ENCODE data around the gene DOK1. TPM values are rescaled to one million over a fixed set of nuclear protein-coding genes. Genes with fewer than 3 reads are reported as not detected.

DOK1 gene
- total and polyA plus RNA-seq, 7 donors, result 16.1 to 24.9 (median 18.2) TPM

GRCh38 chr2:74546004-74546403 lies 8.5 kb upstream of the DOK1 start:
- intact Hi-C loops (cut with DNase I), result no loop called here
- peaks cover 0 to 17% (median 11%) of the 10 kb centered on the region in 4 donors for H3K4me1 ChIP-seq
- no peak overlapping the region for H3K27ac ChIP-seq
- TF ChIP-seq EP300 (IDR thresholded peaks at IDR 0.05), result no peak
- TF ChIP-seq CTCF (IDR thresholded peaks at IDR 0.05), result no peak
- TF ChIP-seq POLR2AphosphoS5 (IDR thresholded peaks at IDR 0.05), result no peak
- no peak for TF ChIP-seq POLR2A (IDR thresholded peaks at IDR 0.05)
- H3K36me3 ChIP-seq, result no peaks in the 10 kb centered on the region
- H3K9me3 ChIP-seq, result no peaks in the 10 kb centered on the region
- H3K4me3 ChIP-seq, result no peak overlapping the region
- no peaks in the 10 kb centered on the region for H3K27me3 ChIP-seq
- 91 to 92% methylated on average over 3 of the region's 3 CpGs for WGBS, 2 donors
- no peak for DNase-seq

- intact Hi-C loops (cut with DNase I), result loop anchor here (2.0 kb wide), 1 partner anchor 18 kb away; no protein-coding TSS in a partner anchor
- Histone ChIP-seq H3K9me3 (no peaks in the 10 kb centered on the region), H3K27me3 (no peaks in the 10 kb centered on the region), H3K36me3 (no peaks in the 10 kb centered on the region), H3K4me1 (peaks cover 0 to 22% (median 17%) of the 10 kb centered on the region in 4 donors), H3K27ac (peak overlapping the region; percentile 70 to 81 (median 74)), H3K4me3 (peak overlapping the region; percentile 39 to 61 (median 58))
- WGBS, 2 donors, result 12 to 25% methylated on average over 26 of the region's 26 CpGs
- DNase-seq, result no peak
- TF ChIP-seq POLR2A (IDR thresholded peaks at IDR 0.05) (no peak), CTCF (IDR thresholded peaks at IDR 0.05) (no peak), POLR2AphosphoS5 (IDR thresholded peaks at IDR 0.05) (no peak), EP300 (IDR thresholded peaks at IDR 0.05) (no peak)
Measured at GRCh38 chr2:74548285-74548899, 6.1 kb upstream of the DOK1 start.

- TF ChIP-seq CTCF (IDR thresholded peaks at IDR 0.05), result no peak
- peak in 2 of 4 donors; percentile 42 to 45 for TF ChIP-seq POLR2AphosphoS5 (IDR thresholded peaks at IDR 0.05)
- TF ChIP-seq POLR2A (IDR thresholded peaks at IDR 0.05), result no peak
Measured at GRCh38 chr2:74548900-74549826, 5.4 kb upstream of the DOK1 start.

GRCh38 chr2:74550231-74550630 lies 4.3 kb upstream of the DOK1 start:
- WGBS, 2 donors, result 90 to 93% methylated on average over 7 of the region's 7 CpGs
- Histone ChIP-seq H3K4me3 (no peak overlapping the region), H3K36me3 (no peaks in the 10 kb centered on the region), H3K9me3 (no peaks in the 10 kb centered on the region), H3K27ac (no peak overlapping the region), H3K4me1 (peaks cover 0 to 28% (median 22%) of the 10 kb centered on the region in 4 donors), H3K27me3 (no peaks in the 10 kb centered on the region)
- intact Hi-C loops (cut with DNase I), result no loop called here
- DNase-seq, result no peak
- TF ChIP-seq POLR2AphosphoS5 (IDR thresholded peaks at IDR 0.05) (no peak), EP300 (IDR thresholded peaks at IDR 0.05) (no peak), POLR2A (IDR thresholded peaks at IDR 0.05) (no peak)

More at GRCh38 chr2:74548900-74549826, 5.4 kb upstream of the DOK1 start:
- DNase-seq, result peak; percentile 83
- peaks cover 0 to 26% (median 20%) of the 10 kb centered on the region in 4 donors for H3K4me1 ChIP-seq
- WGBS, 2 donors, result 2 to 3% methylated on average over 85 of the region's 85 CpGs
- H3K27me3 ChIP-seq, result no peaks in the 10 kb centered on the region
- intact Hi-C loops (cut with DNase I), result loop anchor here (2.0 kb wide), 1 partner anchor 18 kb away; no protein-coding TSS in a partner anchor
- H3K4me3 ChIP-seq, result peak overlapping the region; percentile 39 to 61 (median 58)
- H3K27ac ChIP-seq, result peak overlapping the region; percentile 70 to 81 (median 74)
- H3K36me3 ChIP-seq, result no peaks in the 10 kb centered on the region
- H3K9me3 ChIP-seq, result no peaks in the 10 kb centered on the region

GRCh38 chr2:74551530-74551929 lies 3.0 kb upstream of the DOK1 start:
- Histone ChIP-seq H3K9me3 (no peaks in the 10 kb centered on the region), H3K4me1 (peaks cover 0 to 37% (median 26%) of the 10 kb centered on the region in 4 donors), H3K27ac (no peak overlapping the region), H3K27me3 (no peaks in the 10 kb centered on the region), H3K4me3 (no peak overlapping the region), H3K36me3 (no peaks in the 10 kb centered on the region)
- intact Hi-C loops (cut with DNase I), result no loop called here
- TF ChIP-seq POLR2AphosphoS5 (IDR thresholded peaks at IDR 0.05) (no peak), CTCF (IDR thresholded peaks at IDR 0.05) (no peak), EP300 (IDR thresholded peaks at IDR 0.05) (no peak), POLR2A (IDR thresholded peaks at IDR 0.05) (no peak)
- DNase-seq, result no peak
